Fibroblast of skin of left biceps (primary cell): ENCODE results near the gene RAP1GAP2.
A peak's percentile ranks its signal among the peaks of the same experiment; 100 is the strongest.

Experiments used
- DNase-seq, 2 experiments: peaks; one replicate each; pipeline ENCODE4 v3.0.0-alpha.2; 2013; ENCODE audit warnings: low read depth in 2 of 2

The RAP1GAP2 gene

DNA sequence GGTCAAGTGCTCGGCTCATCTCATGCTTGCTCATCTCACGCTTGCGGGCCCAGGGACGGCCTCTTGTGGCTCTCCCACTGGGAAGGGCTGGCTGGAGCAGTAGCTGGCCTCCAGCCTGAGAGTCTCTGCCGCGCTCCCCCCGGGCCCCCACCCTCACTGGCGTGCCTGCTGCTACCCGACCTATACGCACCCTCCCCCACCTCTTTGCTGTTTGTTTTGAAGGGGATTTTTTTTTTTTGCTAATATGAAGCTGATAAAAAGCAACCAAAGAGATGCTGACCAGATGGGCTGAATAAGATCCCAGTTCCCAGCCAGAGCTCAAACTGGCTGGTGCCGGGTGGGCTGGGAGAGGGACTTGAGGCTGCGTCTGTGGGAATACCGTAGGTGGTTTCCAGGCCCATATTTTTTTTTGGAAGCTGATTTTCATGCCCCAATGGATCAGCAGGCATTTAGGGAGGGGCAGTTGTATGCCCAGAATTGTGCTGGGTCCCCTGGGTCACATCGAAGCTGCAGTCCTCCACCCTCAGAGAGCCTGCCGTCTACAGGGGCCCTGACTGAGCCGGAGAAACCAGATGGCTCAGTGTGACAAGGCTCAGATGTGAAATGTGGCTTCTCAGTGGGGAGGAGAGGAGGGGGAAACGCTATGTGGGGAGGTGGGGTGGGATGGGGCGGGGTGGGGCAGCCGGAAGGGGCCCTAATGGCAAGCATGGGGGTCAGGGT is 115.0 kb downstream of the RAP1GAP2 start:
- no peak for DNase-seq

DNA sequence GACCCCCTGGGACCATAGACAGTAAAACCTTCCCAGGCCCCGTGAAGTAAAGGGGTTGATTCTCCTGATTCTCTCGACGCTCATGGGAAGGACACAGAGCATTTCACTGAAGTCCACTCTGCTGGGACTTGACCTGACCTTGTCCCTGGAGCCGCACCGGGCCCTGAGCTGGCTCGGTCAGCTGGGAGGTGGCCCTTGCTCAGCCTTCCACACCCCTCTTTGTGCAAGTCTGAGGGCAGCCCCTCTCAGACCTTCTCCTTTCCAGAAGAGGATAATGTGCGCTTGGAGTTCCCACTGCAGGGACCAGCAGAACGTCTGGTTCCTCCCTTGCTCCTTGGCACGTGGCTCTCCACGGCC is 115.5 kb downstream of the RAP1GAP2 start:
- DNase-seq: no peak

DNA sequence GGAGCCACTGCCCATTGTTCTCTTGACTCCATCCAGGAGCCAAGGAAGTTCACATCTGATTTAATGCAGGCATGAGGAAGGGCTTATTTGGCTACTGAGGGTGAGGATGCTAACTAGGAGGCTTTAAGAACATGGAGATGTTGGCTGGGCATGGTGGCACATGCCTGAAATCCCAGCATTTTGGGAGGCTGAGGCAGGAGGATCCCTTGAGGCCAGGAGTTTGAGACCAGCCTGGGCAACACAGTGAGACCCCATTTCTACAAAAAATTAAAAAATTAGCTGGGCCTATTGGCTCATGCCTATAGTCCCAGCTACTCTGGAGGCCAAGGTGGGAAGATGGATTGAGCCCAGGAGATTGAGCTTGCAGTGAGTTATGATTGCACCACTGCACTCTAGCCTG is 116.5 kb downstream of the RAP1GAP2 start:
- DNase-seq: no peak

DNA sequence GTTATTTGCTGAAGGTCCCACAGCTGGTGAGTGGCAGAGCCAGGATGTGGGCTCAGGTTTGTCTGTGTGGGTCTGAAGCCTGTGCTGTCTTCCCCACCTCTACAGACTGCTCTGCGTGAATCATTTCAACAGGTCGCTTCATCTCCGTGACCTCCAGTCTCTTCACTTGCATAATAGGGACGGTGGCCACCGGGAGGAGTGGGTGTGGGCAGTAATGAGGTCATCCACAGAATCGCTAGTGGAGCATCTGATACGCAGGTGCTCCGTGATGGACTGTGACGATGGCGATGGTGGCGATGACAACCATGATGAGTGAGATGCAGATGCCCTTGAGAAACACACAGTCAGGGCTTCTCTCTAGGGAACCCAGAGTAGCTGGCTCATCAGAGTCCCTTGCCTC is 120.2 kb downstream of the RAP1GAP2 start:
- no peak for DNase-seq

DNA sequence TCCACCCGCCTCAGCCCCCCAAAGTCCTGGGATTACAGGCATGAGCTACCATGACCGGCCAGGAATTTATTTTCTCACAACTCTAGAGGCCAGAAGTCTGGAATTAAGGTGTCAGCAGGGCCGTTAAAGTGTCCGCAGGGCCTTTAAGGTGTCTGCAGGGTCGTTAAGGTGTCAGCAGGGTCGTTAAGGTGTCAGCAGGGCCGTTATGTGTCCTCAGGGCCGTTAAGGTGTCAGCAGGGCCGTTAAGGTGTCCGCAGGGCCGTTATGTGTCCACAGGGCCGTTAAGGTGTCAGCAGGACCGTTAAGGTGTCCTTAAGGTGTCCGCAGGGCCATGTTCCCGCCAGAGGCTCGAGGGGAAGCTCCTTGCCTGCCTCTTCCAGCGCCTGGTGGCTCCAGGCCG is 125.2 kb downstream of the RAP1GAP2 start:
- no peak for DNase-seq

DNA sequence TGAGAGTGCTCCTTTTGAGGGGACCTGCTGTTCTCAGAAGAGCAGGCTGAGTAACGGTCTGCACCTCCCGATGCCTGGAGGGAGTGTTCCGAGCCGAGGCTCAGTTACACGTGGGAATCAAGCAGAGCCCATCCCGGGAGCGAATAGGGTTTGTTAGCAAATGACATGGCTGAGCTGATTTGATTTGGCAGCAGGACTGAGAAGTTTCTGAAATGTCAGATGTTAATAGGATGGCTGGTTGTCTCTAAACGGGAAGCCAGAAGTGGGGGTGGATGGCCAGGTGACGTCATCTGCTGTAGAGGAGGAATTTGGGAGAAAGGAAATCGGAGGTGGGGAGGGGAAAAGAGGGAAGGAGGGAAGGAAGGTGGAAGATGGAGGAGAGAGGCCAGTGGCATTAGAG is 128.0 kb downstream of the RAP1GAP2 start:
- peak in 1 of 2 experiments; percentile 4 for DNase-seq

DNA sequence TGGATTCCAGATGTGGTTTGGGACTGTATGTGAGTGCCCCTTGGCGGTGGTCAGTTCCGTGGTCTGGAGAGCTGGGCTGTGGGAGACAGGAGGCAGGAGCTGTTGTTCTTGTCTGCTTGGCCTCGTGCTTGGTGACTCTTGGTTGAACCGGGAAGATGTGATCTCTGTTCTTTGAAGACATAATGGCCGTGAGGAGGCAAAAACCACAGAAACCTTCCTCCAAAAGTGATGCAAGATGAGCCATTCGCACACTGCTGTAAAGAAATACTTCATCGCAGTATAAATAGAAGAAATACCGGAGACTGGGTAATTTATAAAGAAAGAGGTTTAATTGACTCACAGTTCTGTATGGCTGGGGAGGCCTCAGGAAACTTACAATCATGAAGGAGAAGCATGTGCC is 128.8 kb downstream of the RAP1GAP2 start:
- DNase-seq: no peak

DNA sequence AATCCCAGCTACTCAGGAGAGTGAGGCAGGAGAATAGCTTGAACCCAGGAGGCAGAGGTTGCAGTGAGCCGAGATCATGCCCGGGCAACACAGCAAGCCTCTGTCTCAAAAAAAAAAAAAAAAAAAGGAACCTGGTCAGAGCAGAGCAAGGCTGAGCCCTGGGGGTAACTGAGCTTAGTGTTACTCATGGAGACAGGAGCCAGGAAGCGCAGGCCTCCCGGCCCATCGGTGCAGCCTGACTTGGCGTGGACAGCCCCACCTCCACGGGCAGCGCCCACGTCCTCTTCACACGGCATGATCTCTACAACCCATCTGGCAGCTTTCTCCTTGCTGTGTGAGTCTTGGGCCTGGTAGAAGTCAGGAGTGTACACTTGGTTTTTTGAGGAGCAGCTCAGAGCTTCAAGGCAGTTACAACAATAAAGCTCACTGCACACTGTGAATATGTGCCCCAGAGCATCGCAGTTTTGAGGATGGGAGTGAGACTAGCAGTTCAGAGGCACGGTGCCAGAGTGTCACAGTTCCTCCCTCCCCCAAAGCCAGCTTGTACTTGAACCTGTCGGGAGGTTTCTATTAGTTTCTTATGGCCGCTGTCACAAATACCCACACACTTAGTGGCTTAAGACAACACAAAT is 129.9 kb downstream of the RAP1GAP2 start:
- no peak for DNase-seq

DNA sequence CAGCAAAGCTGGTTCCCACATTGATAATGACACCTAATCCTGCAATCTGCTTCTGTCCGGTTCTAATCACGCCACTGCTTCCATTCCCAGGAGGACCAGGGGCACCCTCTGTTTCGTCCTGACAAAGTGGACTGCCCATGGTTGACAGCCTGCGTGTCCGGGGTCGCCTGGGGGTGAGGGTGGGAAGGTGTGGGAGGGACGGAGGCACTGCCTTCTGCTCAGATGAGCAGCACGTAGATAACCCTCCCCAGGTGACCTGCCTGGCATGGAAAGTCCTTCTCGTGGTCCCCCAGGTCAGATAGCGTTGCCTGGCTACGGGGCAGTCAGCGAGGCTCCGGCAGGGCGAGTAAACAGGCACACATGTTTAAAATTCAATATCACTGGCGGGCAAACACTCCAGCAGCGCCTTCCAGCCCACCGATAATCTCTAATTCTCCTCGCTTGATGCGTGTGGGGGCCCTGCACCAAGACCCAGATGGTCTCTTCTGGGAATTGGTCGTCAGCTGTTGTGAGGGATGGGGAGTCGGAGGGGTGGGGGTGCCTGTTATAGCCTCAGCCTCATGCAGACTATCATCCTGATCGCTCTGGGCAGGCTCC is 132.2 kb downstream of the RAP1GAP2 start:
- DNase-seq: no peak

DNA sequence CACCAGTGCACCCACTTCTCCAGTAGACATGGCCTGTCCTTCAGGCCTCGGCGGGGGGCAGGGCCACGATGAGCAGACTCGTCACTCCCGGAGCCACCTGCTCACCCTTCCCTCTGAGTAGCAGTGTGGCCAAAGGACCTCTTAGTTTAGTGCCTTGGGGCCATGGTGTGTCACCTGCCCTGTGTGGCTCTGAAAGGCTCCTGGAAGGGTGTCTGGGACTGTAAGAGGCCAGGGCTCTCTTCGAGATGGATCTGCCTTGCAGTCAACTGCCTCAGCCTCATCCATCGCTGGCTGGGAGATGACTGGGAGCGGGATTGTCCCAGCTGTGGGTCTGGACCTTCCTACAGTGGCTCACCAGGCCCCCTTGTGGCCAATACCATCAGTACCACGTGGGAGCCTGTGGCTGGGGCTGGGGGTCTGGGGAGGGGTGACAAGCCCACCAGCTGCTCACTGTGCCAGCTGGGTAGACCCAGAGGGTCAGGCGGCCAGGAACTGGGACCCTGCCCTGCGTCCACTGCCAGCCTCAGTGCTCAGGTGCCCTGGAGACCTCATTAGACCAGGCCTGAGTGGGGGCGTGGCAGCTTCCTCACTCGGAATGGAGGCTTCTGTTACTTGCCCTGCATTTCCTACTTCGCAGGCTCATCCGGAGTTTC is 133.8 kb downstream of the RAP1GAP2 start:
- no peak for DNase-seq

DNA sequence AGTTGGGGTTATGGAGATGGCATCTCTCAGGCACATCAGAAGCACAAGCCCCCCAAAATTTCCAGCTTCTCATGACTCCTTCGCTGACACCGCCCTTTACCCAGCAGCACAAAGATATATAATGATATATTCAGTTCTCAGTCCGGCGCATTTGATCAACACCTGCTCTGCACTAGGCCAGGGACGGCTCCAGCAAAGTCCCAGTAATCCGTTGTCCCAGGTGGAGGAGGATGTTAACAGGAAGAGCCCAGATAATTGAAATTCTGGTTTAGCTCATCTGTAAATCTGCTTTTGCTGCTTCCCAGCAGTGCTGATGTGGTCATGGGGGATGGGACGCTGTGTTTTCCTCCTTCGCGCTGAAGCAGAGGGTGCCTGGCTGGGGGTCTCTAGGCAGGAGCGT is 135.6 kb downstream of the RAP1GAP2 start:
- no peak for DNase-seq

DNA sequence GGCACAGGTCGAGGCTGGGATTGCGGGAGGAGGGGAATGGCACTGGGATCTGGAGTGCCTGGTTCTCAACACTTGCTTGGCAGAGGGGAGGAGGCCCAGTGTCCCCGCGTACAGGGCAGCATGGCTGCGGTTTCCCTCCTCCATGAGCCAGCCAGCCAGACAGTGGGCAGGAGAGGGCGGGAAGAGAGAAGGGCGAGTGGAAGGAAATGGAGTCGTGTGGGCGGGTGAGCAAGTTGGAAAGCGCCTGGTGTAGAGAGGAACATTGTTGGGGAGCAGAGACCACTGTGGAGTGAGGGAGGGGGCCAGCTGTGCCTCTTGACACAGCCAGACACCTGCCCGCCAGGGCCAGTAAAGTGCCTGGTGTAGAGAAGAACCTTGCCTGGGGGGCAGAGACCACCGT is 136.7 kb downstream of the RAP1GAP2 start:
- no peak for DNase-seq

DNA sequence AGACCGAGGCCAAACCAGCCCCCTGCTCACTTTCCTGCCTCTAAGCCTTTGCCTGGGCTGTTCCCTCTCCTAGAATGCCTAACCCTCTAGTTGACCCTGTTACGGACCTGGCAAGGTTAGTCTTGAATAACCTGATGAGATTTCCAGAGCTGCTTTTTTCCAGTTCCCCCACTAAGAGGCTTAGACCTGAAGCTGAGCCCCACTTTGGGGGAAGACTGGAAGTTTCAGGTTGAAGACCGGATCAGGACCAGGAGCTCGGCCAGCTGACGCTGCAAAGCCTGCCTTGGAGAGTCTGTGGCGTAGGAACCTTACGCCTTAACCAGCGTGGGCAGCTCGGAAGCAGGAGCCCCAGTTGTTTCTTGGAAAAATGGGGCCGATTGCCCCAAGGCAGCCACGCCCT is 137.4 kb downstream of the RAP1GAP2 start:
- no peak for DNase-seq

DNA sequence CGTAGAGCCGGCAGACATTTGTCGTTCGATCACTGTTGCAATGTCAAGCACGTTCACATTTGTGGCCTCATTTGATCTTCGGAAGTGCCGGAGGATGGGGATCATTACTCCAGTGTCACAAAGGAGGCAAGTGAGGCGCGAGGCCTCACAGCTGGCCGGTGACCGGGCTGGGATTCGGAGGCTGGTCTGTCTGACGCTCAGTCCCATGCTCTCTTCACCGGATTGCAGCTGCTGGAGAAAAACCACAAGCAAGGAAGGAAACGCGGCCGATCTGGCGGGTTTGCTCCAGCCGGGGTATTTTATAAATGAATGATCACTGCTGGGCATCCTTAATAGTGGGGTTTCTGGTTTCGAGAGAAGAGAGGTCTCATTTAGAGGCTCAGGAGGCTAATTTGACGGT is 139.4 kb downstream of the RAP1GAP2 start:
- DNase-seq: no peak

DNA sequence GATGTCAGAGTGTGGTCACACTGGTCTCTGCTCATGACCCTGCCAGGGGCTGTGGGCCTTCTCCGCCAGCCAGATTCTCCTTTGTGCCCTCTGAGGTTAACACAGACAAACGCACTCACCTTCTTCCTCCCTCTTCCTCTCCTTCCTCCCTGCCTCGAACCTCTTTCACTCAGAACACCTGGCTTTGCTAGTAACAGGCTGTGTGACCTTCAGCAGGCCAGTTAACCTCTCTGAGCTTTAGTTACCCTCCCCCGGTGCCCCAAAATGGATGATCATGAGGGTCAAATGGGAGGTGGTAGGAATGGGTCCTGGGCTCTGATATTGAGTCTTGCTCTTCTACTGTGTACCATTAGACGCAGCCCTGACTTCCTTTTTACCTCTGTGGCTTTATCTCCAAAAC is 140.1 kb downstream of the RAP1GAP2 start:
- DNase-seq: no peak

DNA sequence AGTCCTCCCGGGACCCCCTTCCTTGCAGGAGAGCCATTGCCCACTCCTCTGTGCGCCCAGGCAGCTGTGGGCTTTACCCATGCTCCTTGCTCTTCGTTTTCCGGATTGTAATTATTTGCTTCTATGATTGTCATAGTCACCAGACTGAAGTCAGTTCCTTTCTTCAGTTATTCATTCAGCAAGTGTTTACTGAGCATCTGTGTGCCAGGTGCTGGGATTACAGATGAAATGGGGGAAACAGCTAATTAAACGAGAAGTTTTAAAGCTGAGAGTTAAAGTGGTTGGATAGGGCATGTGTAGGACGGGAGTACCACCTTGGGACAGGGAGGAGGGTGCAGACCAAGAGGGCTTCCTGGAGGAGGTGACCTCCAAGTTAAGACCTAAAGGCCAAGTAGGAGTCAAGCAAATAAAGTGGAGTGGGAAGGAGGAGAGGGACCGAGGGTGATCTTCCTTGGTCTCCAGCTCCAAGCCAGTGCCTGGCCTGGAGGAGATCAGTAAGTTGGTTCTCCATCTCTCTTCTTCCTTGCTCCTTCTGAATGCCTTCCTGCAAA is 140.6 kb downstream of the RAP1GAP2 start:
- no peak for DNase-seq

DNA sequence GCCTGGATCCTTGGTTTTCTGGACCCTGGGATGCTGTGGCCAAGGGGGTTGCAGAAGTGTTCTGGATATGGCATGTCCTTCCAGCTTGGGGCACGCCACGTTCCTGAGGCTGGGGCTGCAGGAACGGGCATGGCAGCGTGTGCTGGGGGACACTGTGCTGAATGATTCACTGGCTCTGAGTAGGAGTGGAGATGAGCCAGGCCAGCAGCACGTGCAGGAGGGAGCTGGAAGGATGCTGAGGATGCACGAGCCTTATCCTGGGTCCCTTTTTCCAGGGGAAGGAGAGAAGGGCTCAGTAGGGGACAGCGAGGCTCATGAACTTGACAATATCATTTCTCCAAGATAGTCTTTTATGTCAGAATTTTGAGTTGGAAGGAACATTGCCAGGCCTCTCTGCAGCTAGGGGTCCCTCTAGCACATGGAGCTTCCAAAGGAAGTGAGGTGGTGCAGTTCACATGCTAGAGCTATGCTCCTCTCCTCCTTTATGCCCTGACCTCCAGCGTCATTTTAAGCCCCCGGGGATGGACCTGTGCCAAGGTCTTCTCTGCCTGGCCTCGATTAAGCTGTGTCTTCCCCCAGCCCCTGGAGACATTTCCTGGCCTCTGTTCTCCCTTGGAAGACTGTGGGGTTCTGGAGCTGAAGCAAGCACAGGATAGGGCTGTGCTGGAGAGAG is 141.2 kb downstream of the RAP1GAP2 start:
- DNase-seq: no peak

DNA sequence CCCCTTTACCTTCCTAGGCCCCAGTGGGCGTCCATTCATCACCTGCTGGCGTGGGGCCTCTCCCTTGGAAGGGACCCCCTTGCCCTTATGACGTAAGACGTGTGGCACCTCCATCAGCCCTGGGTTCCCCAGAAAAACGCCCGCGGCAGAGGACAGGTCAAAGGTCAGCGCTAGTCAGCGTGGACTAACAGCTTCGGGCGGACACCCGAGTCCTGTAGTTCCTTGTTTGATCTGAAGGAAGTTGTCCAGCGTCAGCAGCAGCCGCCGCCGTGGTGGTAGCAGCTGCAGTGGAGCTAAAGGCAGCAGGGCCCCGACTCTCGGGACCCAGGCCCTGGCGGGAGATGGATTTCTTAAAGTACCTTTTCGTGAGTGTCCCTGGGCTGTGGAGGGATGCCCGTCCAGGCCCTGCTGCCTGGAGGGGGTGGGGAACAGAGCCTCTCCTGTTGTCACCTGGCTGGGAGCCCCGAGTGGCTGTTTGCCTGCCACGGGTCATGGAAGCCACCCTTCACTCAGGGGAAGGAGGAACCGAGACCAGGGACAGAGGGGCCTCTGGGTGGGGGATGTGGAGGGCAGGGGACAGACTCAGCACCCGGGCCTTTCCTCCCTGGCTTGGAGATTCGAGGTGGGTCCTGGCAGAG is 143.6 kb downstream of the RAP1GAP2 start:
- no peak for DNase-seq

DNA sequence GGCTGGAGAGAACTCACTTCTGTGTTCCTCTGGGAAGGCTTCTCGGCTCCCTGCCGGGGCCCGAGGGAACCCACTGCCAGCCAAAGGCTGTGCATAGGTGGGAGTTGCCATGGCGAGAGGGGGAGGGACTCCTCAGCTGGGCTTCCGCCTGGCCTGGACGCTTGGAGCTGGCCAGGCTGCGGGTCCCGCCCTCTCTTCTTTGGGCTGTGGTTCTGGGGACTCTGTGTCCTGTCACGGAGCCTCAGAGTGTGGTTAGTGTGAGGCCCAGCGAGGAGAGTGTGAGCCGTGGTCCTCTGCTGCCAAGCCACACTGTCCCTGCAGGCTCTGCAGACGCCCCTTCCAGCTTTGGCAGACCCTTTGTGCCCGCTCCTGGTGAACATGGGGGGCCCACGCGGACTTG is 144.1 kb downstream of the RAP1GAP2 start:
- no peak for DNase-seq

DNA sequence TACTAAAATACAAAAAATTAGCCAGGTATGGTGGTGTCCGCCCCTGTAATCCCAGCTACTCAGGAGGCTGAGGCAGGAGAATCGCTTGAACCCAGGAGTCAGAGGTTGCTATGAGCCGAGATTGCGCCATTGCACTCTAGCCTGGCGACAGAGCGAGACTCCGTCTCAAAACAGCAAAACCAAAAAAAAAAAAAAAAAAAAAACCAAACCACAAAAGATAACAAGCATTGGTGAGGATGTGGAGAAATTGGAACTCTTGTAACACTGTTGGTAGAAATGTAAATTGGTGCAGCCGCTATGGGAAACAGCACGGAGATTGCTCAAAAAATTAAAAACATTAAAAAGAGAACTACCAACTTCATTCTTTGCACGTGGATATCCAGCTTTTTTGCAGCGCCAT is 147.7 kb downstream of the RAP1GAP2 start:
- no peak for DNase-seq

DNA sequence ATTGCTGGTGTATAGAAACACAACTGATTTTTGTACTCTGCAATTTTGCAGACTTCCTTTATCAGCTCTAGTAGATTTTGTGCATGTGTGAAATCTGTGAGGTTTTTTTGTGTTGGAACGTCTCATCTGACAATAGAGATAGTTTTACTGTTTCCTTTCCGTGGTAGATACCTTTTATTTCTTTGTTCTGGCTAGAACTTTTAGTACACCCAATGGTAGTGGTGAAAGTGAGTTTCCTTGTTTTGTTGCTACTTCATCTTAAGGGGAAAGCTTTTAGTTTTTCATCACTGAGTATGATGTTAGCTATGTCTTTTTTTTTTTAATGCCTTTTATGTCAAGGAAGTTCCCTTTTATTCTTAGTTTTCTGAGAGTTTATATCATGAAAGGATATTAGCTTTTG is 149.1 kb downstream of the RAP1GAP2 start:
- DNase-seq: no peak

DNA sequence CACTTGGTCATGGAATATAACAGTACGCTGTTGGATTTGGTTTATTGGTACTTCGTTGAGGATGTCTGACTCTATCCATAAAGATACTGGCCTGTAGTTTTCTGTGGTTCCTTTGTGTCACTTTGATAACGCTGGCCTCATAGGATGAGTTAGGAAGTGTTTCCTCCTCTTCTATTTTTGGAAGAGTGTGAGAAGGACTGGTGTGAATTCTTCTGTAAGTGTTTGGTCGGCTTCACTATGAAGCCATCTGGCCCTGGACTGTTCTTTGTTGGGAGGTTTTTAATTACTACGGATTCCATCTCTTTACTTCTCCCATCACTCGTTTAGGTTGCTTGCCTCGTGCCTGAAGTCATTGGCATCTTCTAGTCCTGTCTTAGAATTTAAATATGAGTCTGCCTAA is 149.9 kb downstream of the RAP1GAP2 start:
- no peak for DNase-seq
